ENCODE data around the gene PDZK1. TPM values are rescaled to one million over a fixed set of nuclear protein-coding genes. Genes with fewer than 3 reads are reported as not detected.

PDZK1 gene
- total and polyA plus RNA-seq, 2 donors (not counting 3 experiments of a cell fraction or from before 2014, with no cell fraction given) = 0.03 to 0.58 TPM

- CTCF ChIA-PET = no interaction called here
- no peak for DNase-seq (ENCODE audit: low read depth, low spot score)
- TF ChIP-seq POLR2A (IDR thresholded peaks at IDR 0.05; ENCODE audit: low read depth, low read length) (no peak), GATA2 (IDR thresholded peaks at IDR 0.05; ENCODE audit: insufficient read depth, insufficient read length, low read depth, low read length) (no peak), JUN (IDR thresholded peaks at IDR 0.05; ENCODE audit: borderline replicate concordance, insufficient read depth, insufficient read length, low read depth) (no peak), MYC (IDR thresholded peaks at IDR 0.05; ENCODE audit: low read depth, low read length) (no peak), FOS (IDR thresholded peaks at IDR 0.05; ENCODE audit: borderline replicate concordance, insufficient read depth, low read length) (no peak), CTCF (IDR thresholded peaks at IDR 0.05; ENCODE audit: extremely low read depth in 1 of 2, insufficient read depth in 1 of 2, low read depth in 1 of 2, low read length in 2 of 2) (no peak), EZH2 (IDR thresholded peaks at IDR 0.05; ENCODE audit: borderline replicate concordance, low read depth, low read length, severe bottlenecking) (no peak), MAX (IDR thresholded peaks at IDR 0.05; ENCODE audit: insufficient read depth, insufficient read length) (no peak), POLR2AphosphoS5 (IDR thresholded peaks at IDR 0.05; ENCODE audit: insufficient read depth, low read depth, low read length) (no peak)
- Histone ChIP-seq H3K4me1 (ENCODE audit: control insufficient read depth, extremely low read depth, insufficient read depth, low read length) (no peaks in the 10 kb centered on the region), H3K79me2 (ENCODE audit: control insufficient read depth, insufficient read depth, low read length) (no peaks in the 10 kb centered on the region), H3K9me3 (replicated peaks; ENCODE audit: control insufficient read depth, insufficient read depth, low read length) (no peaks in the 10 kb centered on the region), H3K9ac (replicated peaks; ENCODE audit: extremely low read depth, insufficient read depth, low read length) (no peak overlapping the region), H4K20me1 (replicated peaks; ENCODE audit: control insufficient read depth, extremely low read depth, insufficient read depth, low read length) (no peaks in the 10 kb centered on the region), H3K27me3 (ENCODE audit: control insufficient read depth in 2 of 2, insufficient read depth in 2 of 2, low read length in 2 of 2) (no peaks in the 10 kb centered on the region), H3K9me1 (replicated peaks; ENCODE audit: control insufficient read depth, extremely low read depth, insufficient read depth, low read length) (no peaks in the 10 kb centered on the region), H3K27ac (ENCODE audit: insufficient read depth, low read depth, low read length) (no peak overlapping the region), H2AFZ (ENCODE audit: low read depth, low read length) (no peak overlapping the region), H3K36me3 (ENCODE audit: control insufficient read depth in 2 of 2, extremely low read depth in 1 of 2, insufficient read depth in 2 of 2, low read length in 2 of 2) (no peaks in the 10 kb centered on the region), H3K4me2 (ENCODE audit: insufficient read depth, low read length) (no peak overlapping the region), H3K4me3 (replicated peaks in 1 of 3; ENCODE audit: insufficient read depth in 1 of 3, low read depth in 1 of 3, low read length in 3 of 3) (no peak overlapping the region)
- FAIRE-seq = no peak
- dilution Hi-C loops (cut with MboI; ENCODE audit: extremely low pct_ligation_motif_present, low sequenced_read_pairs) (no loop called here), intact Hi-C loops (cut with micrococcal nuclease) (no loop called here)
- POLR2A ChIA-PET = no interaction called here
- no TSS peak for BruUV-seq (replicated peaks)
Measured at GRCh38 chr1:145688924-145689323, 18.2 kb downstream of the PDZK1 start.

Data from endothelial cell of umbilical vein (primary cell).